ENCODE results near the gene PRKG2.

The PRKG2 gene

GRCh38 chr4:81217779-81218178 lies 2.8 kb upstream of the PRKG2 start:
- DNase-seq: no peak

GRCh38 chr4:81215931-81216330 lies 909 bp upstream of the PRKG2 start:
- DNase-seq: no peak

- DNase-seq: peak; percentile 43
Measured at GRCh38 chr4:81214144-81214880, 710 bp downstream of the PRKG2 start.

GRCh38 chr4:81213671-81214070 lies 1.4 kb downstream of the PRKG2 start:
- DNase-seq: no peak

- no peak for DNase-seq
Measured at GRCh38 chr4:81211956-81212355, 3.1 kb downstream of the PRKG2 start.

- DNase-seq: no peak
Measured at GRCh38 chr4:81207828-81208227, 7.2 kb downstream of the PRKG2 start.

- no peak for DNase-seq
Measured at GRCh38 chr4:81205302-81205701, 9.7 kb downstream of the PRKG2 start.

- no peak for DNase-seq
Measured at GRCh38 chr4:81204571-81204970, 10.5 kb downstream of the PRKG2 start.

- no peak for DNase-seq
Measured at GRCh38 chr4:81199831-81200230, 15.2 kb downstream of the PRKG2 start.

- no peak for DNase-seq
Measured at GRCh38 chr4:81198609-81199008, 16.4 kb downstream of the PRKG2 start.

- peak; percentile 62 for DNase-seq
Measured at GRCh38 chr4:81197864-81198524, 17.0 kb downstream of the PRKG2 start.

GRCh38 chr4:81196126-81196650 lies 18.8 kb downstream of the PRKG2 start:
- DNase-seq: no peak

- DNase-seq: no peak
Measured at GRCh38 chr4:81195475-81195874, 19.5 kb downstream of the PRKG2 start.

- DNase-seq: no peak
Measured at GRCh38 chr4:81194286-81194685, 20.7 kb downstream of the PRKG2 start.

- DNase-seq: no peak
Measured at GRCh38 chr4:81180916-81181315, 34.1 kb downstream of the PRKG2 start.

- no peak for DNase-seq
Measured at GRCh38 chr4:81179326-81179725, 35.7 kb downstream of the PRKG2 start.

- DNase-seq: no peak
Measured at GRCh38 chr4:81173213-81173612, 41.8 kb downstream of the PRKG2 start.

- DNase-seq: no peak
Measured at GRCh38 chr4:81166458-81167160, 48.4 kb downstream of the PRKG2 start.

- DNase-seq: no peak
Measured at GRCh38 chr4:81165861-81166430, 49.1 kb downstream of the PRKG2 start.

GRCh38 chr4:81164623-81165416 lies 50.2 kb downstream of the PRKG2 start:
- DNase-seq: no peak

GRCh38 chr4:81164126-81164525 lies 50.9 kb downstream of the PRKG2 start:
- no peak for DNase-seq

GRCh38 chr4:81162752-81163458 lies 52.1 kb downstream of the PRKG2 start:
- no peak for DNase-seq

All from COR-L47 (cell line).